Tibial nerve (tissue), 4 donors: Measurements from ENCODE around the gene C1orf167.

Experiments
- CTCF ChIP-seq, 5 experiments: fragments of 200-600 bp in 3 of 5; fragments of 450-650 bp in 2 of 5; sonication (generic) in 3 of 5; IDR thresholded peaks; one replicate each; pipeline ENCODE4 v1.5.1; 2016 to 2019; ENCODE audit warnings: antibody characterized with exemption in 5 of 5, mild to moderate bottlenecking in 3 of 5, moderate library complexity in 2 of 5
- EP300 ChIP-seq, 2 donors: sonication (generic); formaldehyde crosslinking; IDR thresholded peaks; one replicate each; pipeline ENCODE4 v1.6.1; 2017; ENCODE audit warnings: antibody characterized with exemption in 2 of 2, mild to moderate bottlenecking in 1 of 2
- POLR2A ChIP-seq, 2 donors: fragments of 450-650 bp; IDR thresholded peaks; one replicate each; pipeline ENCODE4 v1.6.1; 2017; ENCODE audit warnings: antibody characterized with exemption in 2 of 2, mild to moderate bottlenecking in 2 of 2, moderate library complexity in 2 of 2

GRCh38 chr1:11725616-11726015 lies 36.4 kb upstream of the C1orf167 start:
- TF ChIP-seq CTCF (IDR thresholded peaks at IDR 0.05): no peak
- no peak for TF ChIP-seq POLR2A (IDR thresholded peaks at IDR 0.05)
- no peak for TF ChIP-seq EP300 (IDR thresholded peaks at IDR 0.05)
